GM19023 (cell line): ENCODE measurements around the gene SLC25A22.

Experiments used
- ATAC-seq: cut with Tn5 transposase; IDR thresholded peaks from one replicate; pipeline ENCODE4 v1.9.1; 2021; ENCODE audit warnings: mild to moderate bottlenecking, moderate library complexity; ENCODE audit not compliant: unreplicated experiment

Gene SLC25A22

GRCh38 chr11:834371-835316, 36.6 kb upstream of the SLC25A22 start:
- ATAC-seq: no peak

GRCh38 chr11:833849-834311, 35.8 kb upstream of the SLC25A22 start:
- no peak for ATAC-seq

GRCh38 chr11:833114-833791, 35.2 kb upstream of the SLC25A22 start:
- ATAC-seq: peak; percentile 10

- peak; percentile 51 for ATAC-seq
These were observed 34.5 kb upstream of the SLC25A22 start, which contains the start of gene CD151 for GRCh38 chr11:832529-833113. Gene CD151, plus strand, starts transcription at chr11:832952. Its CDS starts 3,118 bp downstream, at chr11:836070.

DNA sequence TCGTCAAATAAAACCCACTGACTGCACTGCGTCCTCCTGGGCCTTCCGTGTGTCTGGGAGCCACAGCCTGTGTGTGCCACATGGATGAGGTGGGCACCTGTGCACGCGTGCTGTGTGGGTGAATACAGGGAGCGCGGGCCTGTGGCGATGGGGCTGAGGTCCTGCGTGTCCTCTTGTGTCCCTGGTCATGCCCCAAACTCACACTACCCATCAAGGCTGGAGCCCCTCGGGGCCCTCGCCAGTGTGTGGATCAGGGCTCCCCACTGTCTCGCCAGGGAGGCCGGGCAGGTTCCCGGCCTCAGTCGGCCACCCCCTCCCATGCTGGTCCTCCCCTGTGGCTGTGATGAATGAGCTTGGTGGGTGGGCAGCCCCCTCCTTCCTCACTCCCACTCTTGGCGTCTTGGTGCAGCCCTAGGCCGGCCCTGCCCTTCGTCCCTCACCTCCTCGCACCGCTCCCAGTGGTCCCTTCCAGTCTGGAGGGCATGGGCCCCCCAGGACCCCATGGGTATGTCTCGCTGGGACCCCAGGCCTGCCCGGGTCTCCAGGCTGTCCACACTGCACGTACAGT, 34.0 kb upstream of the SLC25A22 start:
- ATAC-seq: no peak

DNA sequence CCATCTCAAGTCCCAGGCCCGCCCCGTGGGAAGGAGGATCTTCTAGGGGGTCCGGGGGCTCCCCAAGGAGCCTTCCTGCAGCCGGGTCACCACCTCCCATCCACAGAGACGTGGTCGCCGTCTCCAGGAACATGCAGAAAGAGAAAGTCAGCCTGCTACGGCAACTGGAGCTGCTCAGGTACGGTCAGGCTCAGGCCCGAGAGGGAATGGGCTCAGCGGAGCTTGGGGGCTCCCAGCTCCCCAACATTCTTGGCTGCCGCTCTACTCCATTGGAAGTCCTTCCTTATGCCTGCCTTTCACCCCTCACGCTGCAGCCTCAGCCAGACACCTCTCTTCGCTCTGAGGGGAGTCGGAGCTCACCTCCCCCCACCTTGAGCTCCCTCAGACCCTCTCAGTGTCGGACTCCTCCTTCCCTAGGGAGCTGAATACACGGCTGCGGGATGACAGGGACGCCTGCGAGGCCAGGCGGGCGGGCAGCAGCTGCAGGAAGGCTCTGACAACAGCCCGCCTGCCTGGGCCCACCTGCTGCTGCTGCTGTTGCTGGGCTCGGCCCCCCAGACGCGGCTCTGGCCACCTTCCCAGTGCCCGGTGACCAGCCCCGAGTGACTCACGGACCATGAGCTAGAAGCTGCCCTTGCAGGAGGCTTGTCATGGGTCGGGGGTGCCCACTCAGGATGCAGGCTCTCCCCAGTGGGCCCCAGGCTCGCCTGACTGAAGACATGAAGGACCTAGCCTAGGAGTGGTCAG, 33.2 kb upstream of the SLC25A22 start:
- ATAC-seq: no peak

DNA sequence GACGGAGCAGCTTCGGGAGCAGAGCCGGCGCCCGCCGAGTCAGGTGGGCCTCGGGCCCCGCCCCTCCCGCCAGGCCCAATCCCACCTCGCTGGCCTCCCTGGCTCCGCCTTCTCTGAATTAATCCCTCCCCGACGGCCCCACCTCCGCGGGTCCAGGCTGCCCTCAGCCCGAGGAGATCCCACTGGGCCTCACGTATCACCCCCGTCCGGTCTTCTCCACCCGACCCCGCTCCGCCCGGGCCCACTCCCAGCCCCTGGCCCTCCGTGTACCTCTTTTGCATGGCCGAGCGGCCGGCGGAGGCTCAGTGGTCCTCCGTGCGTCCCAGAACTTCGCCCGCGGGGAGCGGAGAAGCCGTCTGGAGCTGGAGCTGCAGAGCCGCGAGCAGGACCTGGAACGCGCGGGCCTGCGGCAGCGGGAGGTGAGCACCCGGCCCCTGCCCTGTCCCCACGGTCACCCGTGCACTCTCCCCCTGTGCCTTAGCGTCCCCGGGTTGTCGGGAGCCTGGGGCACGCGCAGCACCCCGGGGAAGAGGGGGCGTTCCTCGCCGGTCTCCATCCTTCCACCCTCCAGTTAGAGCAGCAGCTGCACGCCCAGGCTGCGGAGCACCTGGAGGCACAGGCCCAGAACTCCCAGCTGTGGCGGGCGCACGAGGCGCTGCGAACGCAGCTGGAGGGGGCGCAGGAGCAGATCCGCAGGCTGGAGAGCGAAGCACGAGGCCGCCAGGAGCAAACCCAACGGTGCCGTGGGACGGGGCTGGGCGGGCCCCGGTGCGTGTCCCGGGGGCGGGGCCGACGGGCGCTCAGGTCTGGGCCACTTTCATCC, 32.4 kb upstream of the SLC25A22 start:
- no peak for ATAC-seq

DNA sequence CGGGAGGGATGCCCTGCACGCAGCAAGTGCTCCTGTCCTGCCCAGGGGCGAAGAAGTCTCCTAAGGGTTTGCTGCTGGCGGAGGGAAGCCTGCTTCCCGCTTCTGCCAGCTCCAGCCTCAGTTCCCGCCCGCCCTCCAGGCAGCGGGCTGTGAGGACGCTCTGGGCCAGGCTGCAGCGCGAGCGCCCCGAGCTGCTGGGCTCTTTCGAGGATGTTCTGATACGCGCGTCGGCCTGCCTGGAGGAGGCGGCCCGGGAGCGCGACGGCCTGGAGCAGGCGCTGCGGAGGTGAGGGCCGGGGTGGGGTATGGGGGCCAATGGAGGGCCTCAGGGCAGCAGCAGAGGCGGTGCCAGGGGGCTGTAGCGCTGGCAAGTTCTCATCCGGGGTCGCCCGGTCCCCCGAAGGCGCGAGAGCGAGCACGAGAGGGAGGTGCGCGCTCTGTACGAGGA, 31.8 kb upstream of the SLC25A22 start:
- no peak for ATAC-seq

- ATAC-seq: no peak
These were observed 31.2 kb upstream of the SLC25A22 start for GRCh38 chr11:829176-829846.

DNA sequence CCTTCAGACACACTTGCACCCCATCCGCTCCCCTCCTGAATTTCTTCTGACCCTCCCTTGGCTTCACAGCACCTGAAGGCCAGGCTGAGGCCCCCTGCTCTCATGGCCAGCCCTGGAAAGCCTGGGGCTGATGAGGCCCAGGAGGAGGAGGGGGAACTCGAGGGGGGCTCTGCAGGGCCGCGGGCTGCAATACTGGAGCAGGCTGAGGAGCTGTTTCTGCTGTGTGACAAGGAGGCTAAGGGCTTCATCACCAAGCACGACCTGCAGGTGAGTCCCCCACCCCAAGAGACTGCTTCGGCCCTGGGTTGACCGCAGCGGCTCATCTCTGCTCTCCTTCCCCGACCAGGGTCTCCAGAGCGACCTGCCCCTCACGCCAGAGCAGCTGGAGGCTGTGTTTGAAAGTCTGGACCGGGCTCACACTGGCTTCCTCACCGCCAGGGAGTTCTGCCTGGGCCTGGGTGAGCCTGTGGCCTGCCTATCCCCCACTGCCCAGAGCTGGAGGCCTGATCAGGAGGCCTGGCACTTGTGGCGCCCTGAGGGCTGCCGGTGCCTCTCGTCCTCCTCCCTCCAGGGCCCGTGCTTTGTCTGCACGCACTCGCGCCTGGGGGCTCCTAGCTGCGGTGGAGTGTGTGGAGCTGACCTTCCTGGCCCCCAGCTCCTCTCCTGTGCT, 30.6 kb upstream of the SLC25A22 start:
- no peak for ATAC-seq

DNA sequence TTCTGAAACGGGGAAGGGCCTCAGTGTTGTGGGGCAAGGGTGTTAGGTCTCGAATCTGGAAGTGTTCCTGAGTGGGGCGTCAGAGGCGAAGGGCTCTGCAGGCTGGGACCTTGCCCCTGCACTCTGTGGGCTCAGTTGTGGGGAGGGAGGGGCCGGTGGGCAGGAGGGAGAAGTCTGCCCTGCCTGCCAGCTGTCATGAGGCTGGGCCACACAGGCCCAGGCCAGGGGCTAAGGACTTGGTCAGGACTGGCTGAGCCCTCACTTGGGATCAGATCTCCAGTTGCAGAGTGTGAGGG, 29.8 kb upstream of the SLC25A22 start, which contains the start of gene CRACR2B:
TSS of gene CRACR2B (plus strand) at position 23 of the 296 bp plus-strand sequence. CDS start 689 bp downstream, outside the sequence.
- no peak for ATAC-seq

DNA sequence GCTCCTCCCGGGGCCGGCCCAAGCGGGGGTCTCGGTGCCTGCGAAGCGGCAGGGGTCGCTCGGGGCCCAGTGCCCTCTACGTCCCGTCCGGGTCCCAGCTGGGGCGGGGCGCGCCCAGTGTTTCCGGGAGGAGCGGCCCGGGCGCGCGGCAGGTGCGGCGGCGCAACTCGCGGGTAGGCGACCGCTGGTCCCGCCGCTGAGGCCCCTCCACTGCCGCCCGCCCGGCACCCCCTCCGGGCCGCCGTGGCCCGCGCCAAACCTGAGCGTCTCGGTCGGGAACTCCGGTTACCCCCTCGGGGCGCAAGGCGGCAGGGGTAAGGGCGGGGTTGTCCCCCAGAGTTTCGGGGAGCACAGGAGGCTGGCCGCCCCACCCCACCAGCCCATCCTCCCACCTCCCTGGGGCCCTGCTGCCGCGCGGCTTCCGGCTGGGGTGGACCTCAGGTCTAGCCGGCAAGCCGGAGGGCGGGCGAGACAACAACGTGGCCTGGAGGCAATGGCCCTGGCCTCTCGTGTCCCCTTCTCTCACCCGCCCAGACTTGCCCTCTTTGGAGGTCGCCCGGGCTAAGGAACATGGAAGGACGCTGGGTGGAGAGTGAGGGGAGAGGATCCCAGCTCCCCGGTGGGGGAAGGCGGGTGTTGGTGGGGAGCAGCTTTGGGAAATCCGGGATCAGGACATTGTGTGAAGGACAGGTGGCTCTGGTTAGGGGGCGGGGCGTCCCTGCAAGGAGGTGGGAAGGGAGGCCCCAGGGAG, 29.2 kb upstream of the SLC25A22 start:
- no peak for ATAC-seq

- no peak for ATAC-seq
These were observed 28.7 kb upstream of the SLC25A22 start for GRCh38 chr11:826836-827145.

DNA sequence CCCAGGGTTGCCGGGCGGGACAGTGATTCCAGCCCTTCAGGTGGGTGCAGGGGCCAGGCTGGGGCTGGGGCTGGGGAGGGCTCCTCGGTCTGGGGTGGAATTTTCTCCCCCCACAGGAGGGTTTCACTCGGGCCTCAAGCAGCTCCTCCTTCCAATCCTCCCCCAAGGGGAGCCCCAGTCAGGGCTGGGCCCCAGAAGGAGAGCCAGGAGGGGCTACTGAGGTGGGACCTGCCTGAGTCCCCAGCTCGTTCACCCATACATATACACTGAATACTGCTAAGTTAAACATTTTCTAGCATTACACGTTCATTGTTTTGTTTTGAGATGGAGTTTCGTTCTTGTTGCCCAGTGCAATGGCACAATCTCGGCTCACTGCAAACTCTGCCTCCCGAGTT, 28.1 kb upstream of the SLC25A22 start:
- ATAC-seq: no peak

DNA sequence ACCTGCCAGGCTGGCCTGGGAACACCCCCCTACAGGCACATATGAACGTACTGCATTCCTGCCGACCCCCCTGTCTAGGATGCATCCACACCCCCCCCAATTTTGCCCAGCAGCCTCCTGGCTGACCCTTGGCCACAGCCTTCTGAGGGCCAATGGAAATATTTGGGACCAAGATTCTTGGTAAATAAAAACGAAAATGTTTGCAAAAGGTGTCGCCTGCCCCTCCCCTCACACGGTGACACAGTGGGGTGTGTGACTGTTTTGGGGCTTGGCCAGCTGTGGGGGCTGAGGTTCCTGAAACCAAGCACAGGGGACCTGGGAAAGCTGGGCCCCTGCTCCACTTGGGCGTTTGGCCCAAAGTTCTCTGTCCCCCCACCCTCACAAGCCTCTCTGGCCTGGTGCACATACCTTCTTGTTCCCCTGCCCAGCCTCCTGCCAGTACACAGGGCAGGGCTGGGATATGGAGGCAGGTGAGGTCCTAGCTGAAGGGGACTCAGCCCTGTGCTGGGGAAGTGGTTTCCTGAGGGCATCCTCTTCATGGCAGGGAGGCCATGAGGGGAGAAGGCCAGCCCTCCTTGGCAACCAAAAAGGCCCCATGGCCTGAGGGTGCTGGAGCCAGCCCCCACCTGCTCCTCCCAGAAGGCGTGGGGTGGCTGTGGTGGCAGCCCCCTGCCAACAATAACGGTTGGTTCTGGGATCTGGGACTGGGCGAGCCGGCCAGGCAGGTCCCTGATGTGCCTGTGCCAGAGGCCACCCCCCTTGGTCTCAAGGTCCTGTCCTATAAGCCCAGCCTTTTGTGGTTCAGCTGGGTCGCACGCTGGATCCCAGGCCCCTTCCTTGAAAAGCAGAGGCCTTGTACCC, 27.5 kb upstream of the SLC25A22 start:
- no peak for ATAC-seq

DNA sequence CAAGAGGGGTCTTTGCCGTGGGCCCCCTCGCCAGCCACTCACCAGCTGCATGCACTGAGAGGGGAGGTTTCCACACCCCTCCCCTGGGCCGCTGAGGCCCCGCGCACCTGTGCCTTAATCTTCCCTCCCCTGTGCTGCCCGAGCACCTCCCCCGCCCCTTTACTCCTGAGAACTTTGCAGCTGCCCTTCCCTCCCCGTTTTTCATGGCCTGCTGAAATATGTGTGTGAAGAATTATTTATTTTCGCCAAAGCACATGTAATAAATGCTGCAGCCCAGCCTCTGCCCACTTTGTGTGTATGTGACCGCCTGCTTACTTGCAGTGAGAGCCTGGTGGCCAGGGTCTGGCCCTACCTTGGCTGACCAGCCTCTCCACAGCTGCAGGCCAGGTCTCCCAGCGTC, 26.9 kb upstream of the SLC25A22 start:
- no peak for ATAC-seq

DNA sequence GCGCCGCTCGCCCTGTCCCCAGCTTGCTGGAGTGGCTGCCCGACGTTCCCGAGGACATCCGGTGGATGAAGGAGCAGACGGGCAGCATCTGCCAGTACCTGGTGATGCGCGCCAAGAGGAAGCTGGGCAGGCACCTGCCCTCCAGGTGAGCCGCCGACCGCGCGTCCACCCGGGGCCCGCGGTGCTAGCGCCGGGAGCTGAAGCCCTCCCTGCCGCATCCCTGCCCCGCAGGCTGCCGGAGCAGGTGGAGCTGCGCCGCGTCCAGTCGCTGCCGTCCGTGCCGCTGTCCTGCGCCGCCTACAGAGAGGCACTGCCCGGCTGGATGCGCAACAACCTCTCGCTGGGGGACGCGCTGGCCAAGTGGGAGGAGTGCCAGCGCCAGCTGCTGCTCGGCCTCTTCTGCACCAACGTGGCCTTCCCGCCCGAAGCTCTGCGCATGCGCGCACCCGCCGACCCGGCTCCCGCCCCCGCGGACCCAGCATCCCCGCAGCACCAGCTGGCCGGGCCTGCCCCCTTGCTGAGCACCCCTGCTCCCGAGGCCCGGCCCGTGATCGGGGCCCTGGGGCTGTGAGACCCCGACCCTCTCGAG, 26.3 kb upstream of the SLC25A22 start:
- ATAC-seq: no peak
